PC-3 (cell line): Measurements from ENCODE around the gene BCL11B. TPM values are rescaled to one million over a fixed set of nuclear protein-coding genes. Genes with fewer than 3 reads are reported as not detected.

Experiments used
- ATAC-seq: fragments of 200-7000 bp; cut with Tn5 transposase; 2 replicates; pipeline ENCODE4 v1.9.1; 2020; ENCODE audit warnings: mild to moderate bottlenecking, moderate library complexity
- BruUV-seq: library from RNA; stranded (reverse); fragments of 400-500 nt; replicated peaks from 2 replicates; lab custom pipeline; 2021; lab: Mats Ljungman, UMichigan
- CTCF ChIA-PET: fragments of 300-600 bp; sonication (Branson Sonifier 250); formaldehyde crosslinking; loops from one replicate; lab custom pipeline; 2022; ENCODE audit warnings: antibody characterized with exemption; lab: Charles Lee
- POLR2A ChIA-PET: fragments of 300-600 bp; sonication (Branson Sonifier 250); formaldehyde crosslinking; loops from one replicate; lab custom pipeline; 2022; ENCODE audit warnings: antibody characterized with exemption; ENCODE audit not compliant: unreplicated experiment; lab: Charles Lee
- DNase-seq: peaks from one replicate; pipeline ENCODE4 v3.0.0-alpha.2; 2015
- H2AFZ ChIP-seq: fragments of 300-600 bp; sonication (generic); 2 replicates; pipeline ENCODE4 v1.6.0; 2016; ENCODE audit warnings: antibody characterized with exemption, low read length
- H3F3A ChIP-seq: fragments of 300-600 bp; sonication (generic); one replicate; pipeline ENCODE4 v1.6.0; 2017; ENCODE audit warnings: antibody characterized with exemption, low read length, control low read depth, mild to moderate bottlenecking; ENCODE audit not compliant: unreplicated experiment
- H3K27ac ChIP-seq: fragments of 300-600 bp; sonication (generic); 2 replicates; pipeline ENCODE4 v1.5.1; 2016; ENCODE audit warnings: mild to moderate bottlenecking, low read length
- H3K27me3 ChIP-seq: fragments of 300-600 bp; sonication (generic); 2 replicates; pipeline ENCODE4 v1.6.1; 2016; ENCODE audit warnings: low read length, mixed read lengths
- H3K36me3 ChIP-seq: fragments of 300-600 bp; sonication (generic); 2 replicates; pipeline ENCODE4 v1.6.1; 2016; ENCODE audit warnings: low read depth, mixed run types, low read length, mixed read lengths
- H3K4me1 ChIP-seq: fragments of 300-600 bp; sonication (generic); 2 replicates; pipeline ENCODE4 v1.5.1; 2016; ENCODE audit warnings: low read length; ENCODE audit not compliant: insufficient read depth
- H3K4me2 ChIP-seq: fragments of 300-600 bp; sonication (generic); 2 replicates; pipeline ENCODE4 v1.6.0; 2016; ENCODE audit warnings: low read length
- H3K4me3 ChIP-seq: fragments of 300-600 bp; sonication (generic); 2 replicates; pipeline ENCODE4 v1.5.1; 2016; ENCODE audit warnings: mild to moderate bottlenecking, low read length, mixed read lengths
- H3K79me2 ChIP-seq: fragments of 300-600 bp; sonication (generic); 2 replicates; pipeline ENCODE4 v1.6.1; 2017; ENCODE audit warnings: low read length, mixed read lengths
- H3K9ac ChIP-seq: fragments of 300-600 bp; sonication (generic); 2 replicates; pipeline ENCODE4 v1.6.0; 2016; ENCODE audit warnings: mild to moderate bottlenecking, low read length
- H3K9me2 ChIP-seq: fragments of 300-600 bp; sonication (generic); replicated peaks from 2 replicates; pipeline ENCODE4 v1.6.1; 2016; ENCODE audit warnings: mixed run types, low read length, mixed read lengths
- H3K9me3 ChIP-seq: fragments of 300-600 bp; sonication (generic); 2 replicates; pipeline ENCODE4 v1.6.1; 2016; ENCODE audit warnings: low read length, mixed read lengths
- H4K20me1 ChIP-seq: fragments of 300-600 bp; sonication (generic); 2 replicates; pipeline ENCODE4 v1.6.1; 2016; ENCODE audit warnings: low read length, mixed read lengths
- CTCF ChIP-seq: fragments of 300-600 bp; sonication (generic); conservative IDR thresholded peaks from 2 replicates; pipeline ENCODE4 v1.5.1; 2017; ENCODE audit warnings: antibody characterized with exemption, low read depth, mild to moderate bottlenecking, low read length
- EZH2 ChIP-seq: fragments of 300-600 bp; sonication (generic); IDR thresholded peaks from one replicate; pipeline ENCODE4 v1.6.1; 2017; ENCODE audit warnings: antibody characterized with exemption, mild to moderate bottlenecking, low read length; ENCODE audit not compliant: unreplicated experiment
- EZH2phosphoT487 ChIP-seq: fragments of 300-600 bp; sonication (generic); IDR thresholded peaks from 2 replicates; pipeline ENCODE4 v1.6.1; 2018; ENCODE audit warnings: mild to moderate bottlenecking, antibody characterized with exemption, low read length, borderline replicate concordance
- intact Hi-C: fragments of 100-400 bp; cut with micrococcal nuclease; formaldehyde crosslinking; loops from 2 replicates; pipeline ENCODE4 v1.9.0; 2023
- total RNA-seq: library from RNA; depleted of rRNA; stranded (reverse); fragments of >200 nt; gene quantifications from 2 replicates; pipeline ENCODE4 v1.2.3, GENCODE V29; 2014

Gene BCL11B
- total RNA-seq, 1 experiment from 2014 or later, result 0.73 TPM

DNA sequence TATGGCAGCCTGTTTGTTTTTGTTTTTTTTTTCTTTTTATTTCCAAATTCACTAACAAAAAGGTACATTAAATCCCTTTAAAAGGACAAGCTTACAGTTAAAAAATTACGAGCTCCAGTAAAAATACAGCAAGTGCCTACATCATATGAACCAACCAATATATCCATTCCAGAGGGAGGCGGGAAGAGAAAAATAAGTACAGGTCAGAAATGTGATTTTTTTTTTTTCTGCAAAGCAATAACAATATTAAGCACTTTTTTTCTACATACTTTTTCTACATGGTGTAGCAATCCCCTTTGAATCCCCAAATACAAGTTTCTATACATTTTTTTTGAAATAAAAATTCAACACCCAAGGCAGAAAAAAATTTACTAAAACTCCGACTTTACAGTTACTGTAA lies 100.6 kb downstream of the BCL11B start:
- ChIA-PET POLR2A (no interaction called here), CTCF (no interaction called here)
- TF ChIP-seq EZH2phosphoT487 (no peak), EZH2 (peak; percentile 46), CTCF (no peak)
- Histone ChIP-seq H4K20me1 (no peaks in the 10 kb centered on the region), H2AFZ (no peak overlapping the region), H3K79me2 (no peaks in the 10 kb centered on the region), H3K4me1 (no peaks in the 10 kb centered on the region), H3K4me2 (no peak overlapping the region), H3K36me3 (no peaks in the 10 kb centered on the region), H3K9ac (no peak overlapping the region), H3K9me2 (no peaks in the 10 kb centered on the region), H3K27ac (no peak overlapping the region), H3K27me3 (peaks cover 58% of the 10 kb centered on the region), H3K4me3 (no peak overlapping the region), H3K9me3 (no peaks in the 10 kb centered on the region), H3F3A (no peaks in the 10 kb centered on the region)
- BruUV-seq, result no TSS peak
- ATAC-seq, result no peak
- DNase-seq, result no peak
- intact Hi-C loops, result no loop called here

DNA sequence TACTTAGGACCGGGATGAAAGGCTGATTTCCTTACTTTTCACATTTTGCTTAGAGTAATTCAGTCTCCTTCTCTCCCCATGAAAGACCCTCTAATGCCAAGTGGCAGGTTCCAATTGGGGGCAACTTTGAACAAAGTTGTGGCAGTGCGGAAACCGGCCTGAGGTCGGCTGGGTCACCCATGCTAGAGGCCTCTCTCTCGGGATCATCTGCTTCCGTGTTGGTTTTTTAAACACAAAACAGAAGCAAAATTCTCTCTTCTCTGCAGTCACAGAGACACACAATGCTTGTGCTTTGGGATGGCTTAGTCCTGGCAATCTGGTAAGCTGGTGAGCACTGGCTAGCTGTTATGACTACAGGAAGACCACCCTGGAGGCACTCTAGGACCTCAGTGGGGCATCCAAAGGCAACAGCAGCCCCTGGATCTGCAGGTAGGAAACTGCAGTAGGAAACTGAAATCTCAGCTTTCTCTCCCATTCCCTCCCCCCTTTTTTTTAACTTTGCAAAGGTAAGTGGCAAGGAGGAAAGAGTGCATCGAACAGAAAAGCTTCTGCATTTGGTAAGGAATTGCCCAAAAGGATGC lies 102.1 kb downstream of the BCL11B start:
- no peak for ATAC-seq
- CTCF ChIA-PET, result no interaction called here

More for the DNA sequence above, 102.1 kb downstream of the BCL11B start:
- Histone ChIP-seq H3K4me3 (no peak overlapping the region), H3K27me3 (peaks cover 58% of the 10 kb centered on the region), H3K9me3 (no peaks in the 10 kb centered on the region), H4K20me1 (no peaks in the 10 kb centered on the region), H3K9me2 (no peaks in the 10 kb centered on the region), H3K4me2 (no peak overlapping the region), H3K9ac (no peak overlapping the region), H3K79me2 (no peaks in the 10 kb centered on the region), H3K4me1 (no peaks in the 10 kb centered on the region), H3K36me3 (no peaks in the 10 kb centered on the region), H3F3A (no peaks in the 10 kb centered on the region), H2AFZ (no peak overlapping the region), H3K27ac (no peak overlapping the region)
- intact Hi-C loops, result no loop called here
- BruUV-seq, result no TSS peak
- TF ChIP-seq EZH2 (no peak), EZH2phosphoT487 (no peak), CTCF (no peak)
- no peak for DNase-seq
- POLR2A ChIA-PET, result no interaction called here
